ENCODE results near the gene SLC38A1.
"Not testable (repeated sequence)": the region's sequence is repeated elsewhere in the genome, so short reads cannot be mapped to it uniquely, and the experiment has no call there.

SLC38A1 gene

DNA sequence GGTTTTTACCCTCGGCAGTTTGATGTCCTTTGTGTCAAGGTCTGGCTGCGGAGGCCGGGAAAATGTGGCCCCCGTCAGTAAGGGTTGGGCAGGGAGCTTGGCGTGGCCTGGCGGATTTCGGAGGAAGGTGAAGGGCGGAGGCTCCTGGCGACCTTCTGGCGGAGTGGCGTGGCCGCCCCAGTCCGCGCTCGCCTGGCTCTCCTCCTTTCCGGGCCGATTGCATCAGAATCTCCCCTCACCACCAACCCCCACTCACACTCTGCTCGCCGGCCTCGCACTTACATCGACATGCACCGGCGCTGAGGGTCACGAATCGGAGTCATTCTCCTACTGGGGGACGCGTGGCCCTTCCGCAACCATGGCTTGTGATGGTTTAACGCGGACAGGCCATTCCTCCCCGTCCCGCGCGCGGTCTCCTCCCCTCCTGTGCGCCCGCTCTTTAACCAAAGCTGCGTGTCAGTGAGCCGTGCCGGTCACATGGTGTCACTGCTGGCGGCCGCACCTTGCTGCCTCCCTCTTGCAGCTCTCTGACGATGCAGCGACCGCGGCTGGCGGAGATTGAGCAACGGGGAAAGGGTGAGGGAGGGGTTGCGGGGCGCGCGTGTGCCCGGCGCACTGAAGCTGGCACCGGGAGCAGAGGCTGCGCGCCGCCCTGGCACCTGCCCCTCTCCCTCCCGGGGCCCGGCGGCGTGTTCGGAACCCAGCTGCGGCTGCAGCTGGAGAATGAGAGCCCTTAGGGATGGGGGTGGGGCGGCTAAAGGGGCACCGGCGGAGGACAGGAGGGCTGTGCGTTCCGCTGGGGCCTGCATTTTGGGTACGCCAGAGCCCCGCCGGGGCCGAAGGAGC, at the start of gene SLC38A1:
TSS of gene SLC38A1 (minus strand) at position 461 of the 846 bp plus-strand sequence. CDS start 29,243 bp downstream, outside the sequence.
- peak within 1 kb of the TSS; percentile 85 for H3K4me3 ChIP-seq (ENCODE audit: low read length)
- no peak for TF ChIP-seq ZNF274 (IDR thresholded peaks at IDR 0.05; ENCODE audit: low read depth, low read length)

DNA sequence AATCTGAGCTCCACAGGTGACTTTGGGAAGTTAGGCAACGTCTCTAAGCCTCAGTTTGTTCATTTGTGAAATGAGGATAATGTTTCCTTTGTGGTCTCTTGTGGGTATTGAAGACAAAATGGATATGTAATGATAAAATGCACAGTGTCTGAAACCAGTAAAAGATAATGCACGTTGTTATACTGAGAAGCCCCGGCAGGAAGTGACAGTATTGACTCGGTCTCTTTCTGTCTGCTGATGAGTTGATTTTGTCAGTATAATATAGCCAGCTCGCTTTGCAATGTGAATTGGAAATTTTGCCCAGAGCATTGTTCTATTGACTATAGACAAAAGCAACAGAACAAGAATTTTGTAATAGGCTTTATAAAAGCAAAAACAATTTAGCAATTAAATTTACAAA, 49.2 kb upstream of the SLC38A1 start:
- no peak for TF ChIP-seq ZNF274 (IDR thresholded peaks at IDR 0.05; ENCODE audit: low read depth, low read length)
- no peak overlapping the region for H3K4me3 ChIP-seq (ENCODE audit: low read length)

DNA sequence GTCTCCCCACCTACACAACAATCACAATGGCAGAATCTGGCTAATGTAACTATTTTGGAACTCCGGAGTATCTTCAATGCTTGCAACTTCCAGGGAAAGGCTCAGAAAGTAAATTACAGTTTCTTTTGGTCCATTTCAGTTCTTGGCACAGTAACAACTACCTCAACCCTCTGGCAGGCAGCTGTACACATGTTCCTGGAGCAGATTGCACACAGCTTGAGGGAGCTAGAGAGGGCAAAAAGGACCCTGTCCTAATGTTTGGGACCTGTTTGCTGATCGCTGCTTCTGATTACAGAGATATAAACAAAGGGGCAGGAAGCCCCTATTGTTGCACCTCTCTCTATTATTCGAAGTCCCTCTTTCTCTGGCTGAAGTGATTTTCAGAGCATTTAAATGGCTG, 35.2 kb upstream of the SLC38A1 start:
- TF ChIP-seq ZNF274 (IDR thresholded peaks at IDR 0.05; ENCODE audit: low read depth, low read length), result no peak
- no peak overlapping the region for H3K4me3 ChIP-seq (ENCODE audit: low read length)

DNA sequence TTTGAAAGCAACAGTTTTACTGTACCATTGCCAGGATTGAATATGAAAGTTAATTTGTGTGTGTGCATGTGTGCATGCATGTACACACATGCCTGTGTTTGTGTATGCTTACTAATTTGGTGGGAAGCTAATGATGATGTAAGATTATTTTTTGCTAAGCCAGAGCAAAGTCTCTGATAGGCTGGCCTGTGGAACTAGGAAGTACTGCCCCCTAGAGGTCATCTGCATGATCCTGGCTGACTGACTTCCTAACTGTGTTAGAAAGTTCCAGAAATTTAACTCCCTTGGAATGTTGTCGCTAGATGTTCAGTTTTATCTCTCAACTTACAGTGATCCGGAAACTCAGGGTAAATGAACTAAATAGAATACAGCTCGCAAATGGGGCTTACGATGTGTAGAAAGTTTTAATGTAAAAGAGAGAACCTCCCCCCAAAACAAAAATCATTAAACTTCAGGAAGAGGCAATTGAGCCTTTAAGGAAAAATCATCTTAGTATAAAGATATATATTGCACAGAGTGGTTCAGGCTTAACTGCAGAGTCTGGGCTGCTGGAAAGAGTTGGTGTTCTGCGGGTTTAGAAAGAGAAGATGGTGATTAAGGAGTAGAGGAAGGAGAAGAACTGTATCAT, 34.3 kb upstream of the SLC38A1 start:
- no peak overlapping the region for H3K4me3 ChIP-seq (ENCODE audit: low read length)
- TF ChIP-seq ZNF274 (IDR thresholded peaks at IDR 0.05; ENCODE audit: low read depth, low read length), result no peak

DNA sequence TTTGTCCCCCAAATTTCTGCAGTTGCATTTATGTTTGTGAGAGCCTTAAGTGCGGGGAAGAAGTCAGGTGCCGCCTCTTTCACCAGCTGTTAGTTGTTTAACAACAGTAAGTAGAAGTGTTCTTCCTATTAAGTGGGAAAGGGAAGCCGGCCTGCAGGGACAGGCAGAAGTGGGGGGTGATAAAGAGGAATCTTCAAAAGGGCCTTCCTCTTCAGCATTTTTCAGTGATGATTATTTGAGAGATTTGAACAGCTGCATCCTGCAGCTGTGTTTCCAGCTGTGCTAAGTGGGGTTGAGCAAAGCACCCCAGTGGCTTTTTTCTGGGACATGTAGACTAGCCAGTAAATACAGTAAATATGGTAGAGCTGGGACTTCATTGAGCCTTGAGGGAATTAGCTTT, 32.1 kb upstream of the SLC38A1 start:
- no peak for TF ChIP-seq ZNF274 (IDR thresholded peaks at IDR 0.05; ENCODE audit: low read depth, low read length)
- H3K4me3 ChIP-seq (ENCODE audit: low read length), result no peak overlapping the region

DNA sequence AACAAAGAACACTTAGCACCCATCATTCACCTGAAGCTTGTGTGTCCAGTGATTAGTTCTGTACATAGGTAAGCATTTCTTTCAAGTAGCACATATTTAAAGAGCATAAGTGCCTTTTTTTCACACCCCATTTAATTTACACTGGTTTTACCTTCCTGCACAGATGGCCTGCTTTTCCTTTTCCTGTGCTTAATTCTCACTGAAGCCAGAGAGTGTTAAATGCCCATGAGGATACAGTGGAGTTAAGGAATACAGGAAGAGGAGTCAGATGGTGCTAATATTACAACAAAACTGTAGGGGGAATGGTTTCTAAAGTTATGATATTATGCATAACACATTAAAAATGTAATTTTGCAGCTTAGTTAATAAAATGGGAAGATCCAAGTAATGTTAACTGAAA, 31.0 kb upstream of the SLC38A1 start:
- H3K4me3 ChIP-seq (ENCODE audit: low read length), result no peak overlapping the region
- TF ChIP-seq ZNF274 (IDR thresholded peaks at IDR 0.05; ENCODE audit: low read depth, low read length), result no peak

DNA sequence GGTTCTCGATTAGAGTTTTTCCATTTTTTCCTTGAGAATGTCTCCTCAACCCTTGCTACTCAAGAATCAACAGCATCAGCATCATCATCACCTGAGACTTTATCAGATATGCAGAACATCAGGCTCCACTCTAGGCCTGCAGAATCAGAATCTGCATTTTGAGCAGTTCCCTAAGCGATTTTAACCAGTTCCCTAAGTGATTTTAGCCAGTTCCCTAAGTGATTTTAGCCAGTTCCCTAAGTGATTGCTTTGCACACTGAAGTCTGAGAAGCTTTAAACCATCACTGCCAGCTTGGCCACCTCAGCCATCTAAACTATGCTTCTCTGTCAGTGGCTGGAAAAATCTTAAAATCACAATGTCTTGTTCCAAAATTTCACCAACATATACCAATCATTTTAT, 29.4 kb upstream of the SLC38A1 start:
- H3K4me3 ChIP-seq (ENCODE audit: low read length), result no peak overlapping the region
- no peak for TF ChIP-seq ZNF274 (IDR thresholded peaks at IDR 0.05; ENCODE audit: low read depth, low read length)

DNA sequence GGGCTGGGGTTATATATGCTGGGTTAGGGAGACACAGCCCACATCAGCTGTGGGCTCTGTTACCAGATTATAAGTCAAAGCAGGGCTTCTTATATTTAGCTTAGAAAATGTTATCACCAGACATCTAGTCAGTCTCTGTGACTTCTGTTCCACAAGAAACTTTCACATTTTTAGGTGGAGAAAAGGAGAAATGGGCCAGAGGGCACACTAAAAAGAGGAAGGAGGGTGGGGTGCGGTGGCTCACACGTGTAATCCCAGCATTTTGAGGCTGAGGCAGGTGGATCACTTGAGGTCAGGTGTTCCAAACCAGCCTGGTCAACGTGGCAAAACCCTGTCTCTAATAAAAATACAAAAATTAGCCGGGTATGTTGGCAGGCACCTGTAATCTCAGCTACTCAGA, 28.0 kb upstream of the SLC38A1 start:
- no peak for TF ChIP-seq ZNF274 (IDR thresholded peaks at IDR 0.05; ENCODE audit: low read depth, low read length)
- no peak overlapping the region for H3K4me3 ChIP-seq (ENCODE audit: low read length)

DNA sequence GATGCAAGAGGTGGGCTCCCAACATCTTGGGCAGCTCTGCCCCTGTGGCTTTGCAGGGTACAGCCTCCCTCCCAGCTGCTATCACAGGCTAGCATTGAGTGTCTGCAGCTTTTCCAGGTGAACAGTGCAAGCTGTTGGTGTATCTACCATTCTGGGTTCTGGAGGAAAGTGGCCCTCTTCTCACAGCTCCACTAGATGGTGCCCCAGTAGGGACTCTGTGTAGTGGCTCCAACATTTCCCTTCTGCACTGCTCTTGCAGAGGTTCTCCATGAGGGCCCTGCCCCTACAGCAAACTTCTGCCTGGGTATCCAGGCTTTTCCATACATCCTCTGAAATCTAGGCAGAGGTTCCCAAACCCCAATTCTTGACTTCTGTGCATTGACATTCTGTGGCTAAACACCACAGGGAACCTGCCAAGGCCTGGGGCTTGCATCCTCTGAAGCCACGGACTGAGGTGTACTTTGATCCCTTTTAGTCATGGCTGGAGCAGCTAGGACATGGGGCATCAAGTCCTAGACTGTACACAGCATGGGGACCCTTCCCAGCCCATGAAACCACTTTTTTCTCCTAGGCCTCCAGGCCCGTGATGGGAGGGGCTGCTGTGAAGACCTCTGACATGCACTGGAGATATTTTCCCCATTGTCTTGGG, 24.0 kb upstream of the SLC38A1 start:
- no peak overlapping the region for H3K4me3 ChIP-seq (ENCODE audit: low read length)
- no peak for TF ChIP-seq ZNF274 (IDR thresholded peaks at IDR 0.05; ENCODE audit: low read depth, low read length)

DNA sequence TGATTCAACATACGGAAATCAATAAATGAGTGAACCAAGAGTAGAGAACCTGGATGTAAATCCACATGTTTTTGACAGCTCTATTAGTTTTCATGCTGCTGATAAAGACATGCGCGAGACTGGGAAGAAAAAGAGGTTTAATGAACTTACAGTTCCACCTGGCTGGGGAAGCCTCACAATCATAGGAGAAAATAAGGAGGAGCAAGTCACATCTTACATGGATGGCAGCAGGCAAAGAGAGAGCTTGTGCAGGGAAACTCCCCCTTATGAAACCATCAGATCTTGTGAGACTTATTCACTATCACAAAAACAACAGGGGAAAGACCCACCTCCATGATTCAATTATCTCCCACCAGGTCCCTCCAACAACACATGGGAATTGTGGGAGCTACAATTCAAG, 23.1 kb upstream of the SLC38A1 start:
- H3K4me3 ChIP-seq (ENCODE audit: low read length), result not testable (repeated sequence)

DNA sequence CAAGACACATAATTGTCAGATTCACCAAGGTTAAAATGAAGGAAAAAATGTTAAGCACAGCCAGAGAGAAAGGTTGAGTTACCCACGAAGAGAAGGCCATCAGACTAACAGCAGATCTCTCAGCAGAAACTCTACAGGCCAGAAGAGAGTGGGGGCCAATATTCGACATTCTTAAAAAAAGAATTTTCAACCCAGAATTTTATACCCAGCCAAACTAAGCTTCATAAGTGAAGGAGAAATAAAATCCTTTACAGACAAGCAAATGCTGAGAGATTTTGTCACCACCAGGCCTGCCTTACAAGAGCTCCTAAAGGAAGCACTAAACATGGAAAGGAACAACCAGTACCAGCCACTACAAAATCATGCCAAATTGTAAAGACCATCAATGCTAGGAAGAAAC, 16.3 kb upstream of the SLC38A1 start:
- H3K4me3 ChIP-seq (ENCODE audit: low read length), result not testable (repeated sequence)

DNA sequence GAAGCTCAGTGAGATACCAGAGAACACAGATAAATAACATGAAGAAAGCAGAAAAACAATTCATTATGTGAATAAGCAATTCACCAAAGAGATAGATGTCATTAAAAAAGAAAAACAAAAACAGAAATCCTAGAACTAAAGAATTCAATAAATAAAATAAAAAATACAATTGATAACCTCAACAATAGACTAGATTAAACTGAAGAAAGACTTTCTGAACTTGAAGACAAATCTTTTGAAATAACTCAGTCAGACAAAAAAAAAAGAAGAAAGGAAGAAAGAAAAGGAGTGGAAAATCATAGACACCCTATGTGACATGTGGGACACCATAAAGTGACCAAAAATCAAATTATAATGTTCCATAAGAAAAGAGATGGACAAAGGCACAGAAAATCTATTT, 14.0 kb upstream of the SLC38A1 start:
- no peak overlapping the region for H3K4me3 ChIP-seq (ENCODE audit: low read length)
- TF ChIP-seq ZNF274 (IDR thresholded peaks at IDR 0.05; ENCODE audit: low read depth, low read length), result no peak

DNA sequence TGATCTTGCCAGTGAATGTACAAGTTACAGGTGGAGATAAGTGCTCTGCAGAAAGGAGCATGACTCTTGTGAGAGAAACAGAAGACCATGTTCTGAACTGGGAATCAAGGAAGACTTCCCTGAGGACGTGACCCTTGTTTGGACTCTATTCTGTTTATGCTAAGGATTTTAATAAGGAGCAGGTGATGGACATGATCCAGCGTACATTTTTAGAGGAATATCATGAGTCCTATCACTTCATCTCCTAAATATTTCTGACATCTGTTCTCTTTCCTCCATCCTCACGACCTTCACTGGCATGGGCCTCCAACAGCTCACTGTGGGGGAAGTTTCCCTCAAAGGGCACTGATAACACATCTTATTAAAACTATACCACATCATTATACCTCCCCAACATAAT, 7.9 kb upstream of the SLC38A1 start:
- TF ChIP-seq ZNF274 (IDR thresholded peaks at IDR 0.05; ENCODE audit: low read depth, low read length), result no peak
- H3K4me3 ChIP-seq (ENCODE audit: low read length), result no peak overlapping the region

DNA sequence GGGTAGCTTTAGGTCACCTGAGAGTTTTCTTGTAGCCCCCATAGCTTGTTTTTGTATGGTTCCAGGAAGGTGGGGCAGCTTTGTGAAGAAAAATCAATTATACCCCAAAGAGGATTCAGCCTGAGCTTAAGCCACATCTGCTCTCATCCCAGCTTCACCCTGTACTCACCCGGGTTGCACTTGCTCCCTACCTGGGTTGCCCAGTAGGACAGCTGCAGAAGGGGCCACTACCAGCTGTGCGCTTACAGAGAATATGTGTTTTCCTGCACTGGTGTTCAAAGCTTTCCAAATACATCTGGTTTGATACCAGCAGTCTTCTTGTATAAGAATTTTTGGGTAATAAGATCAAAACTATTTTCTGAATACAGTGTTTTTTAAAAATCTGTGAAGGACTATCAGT, 3.0 kb upstream of the SLC38A1 start:
- H3K4me3 ChIP-seq (ENCODE audit: low read length), result no peak overlapping the region
- TF ChIP-seq ZNF274 (IDR thresholded peaks at IDR 0.05; ENCODE audit: low read depth, low read length), result no peak

Data from GM08714 (cell line).